H1 (cell line): ENCODE results near the gene C3orf85. TPM values are rescaled to one million over a fixed set of nuclear protein-coding genes. Genes with fewer than 3 reads are reported as not detected.

Source experiments
- CTCF ChIA-PET: fragments of 300-600 bp; sonication (Branson Sonifier 250); formaldehyde crosslinking; loops from one replicate; lab custom pipeline; 2021; ENCODE audit not compliant: partially characterized antibody; lab: Charles Lee
- POLR2A ChIA-PET: fragments of 300-600 bp; sonication (Branson Sonifier 250); formaldehyde crosslinking; loops from one replicate; lab custom pipeline; 2021; ENCODE audit warnings: inconsistent platforms; ENCODE audit not compliant: partially characterized antibody; lab: Charles Lee
- DNase-seq, 2 experiments: peaks; one replicate each; pipeline versions ENCODE4 v3.0.0 to v3.0.0-alpha.2; 2010 to 2022; ENCODE audit warnings: low spot score in 2 of 2, low read depth in 1 of 2, mixed read lengths in 1 of 2
- FAIRE-seq: peaks from 2 replicates; lab custom pipeline; 2011; peaks lifted over from hg19 to GRCh38; lab: Jason Lieb, UNC
- H2AFZ ChIP-seq: 2 replicates; pipeline ENCODE4 v1.8.1; 2012; ENCODE audit warnings: low read length, inconsistent platforms
- H2AK5ac ChIP-seq: 2 replicates; pipeline ENCODE4 v1.6.1; 2013; ENCODE audit warnings: low read depth, low read length
- H2BK120ac ChIP-seq: replicated peaks from 2 replicates; pipeline ENCODE3; 2013; ENCODE audit warnings: low read depth, low read length, inconsistent platforms
- H2BK12ac ChIP-seq: 2 replicates; pipeline ENCODE4 v1.6.1; 2013; ENCODE audit warnings: low read depth, low read length
- H2BK15ac ChIP-seq: 2 replicates; pipeline ENCODE4 v1.6.1; 2013; ENCODE audit warnings: low read length
- H2BK20ac ChIP-seq: 2 replicates; pipeline ENCODE4 v1.6.1; 2013; ENCODE audit warnings: low read length
- H2BK5ac ChIP-seq: 2 replicates; pipeline ENCODE4 v1.6.1; 2013; ENCODE audit warnings: low read depth, low read length
- H3K14ac ChIP-seq: 2 replicates; pipeline ENCODE4 v1.6.1; 2013; ENCODE audit warnings: inconsistent platforms; ENCODE audit not compliant: insufficient read length
- H3K18ac ChIP-seq: 2 replicates; pipeline ENCODE4 v1.6.1; 2013; ENCODE audit warnings: low read length; ENCODE audit errors: extremely low read depth
- H3K23ac ChIP-seq: 2 replicates; pipeline ENCODE4 v1.6.1; 2013; ENCODE audit warnings: inconsistent platforms; ENCODE audit not compliant: insufficient read length
- H3K23me2 ChIP-seq: 2 replicates; pipeline ENCODE4 v1.6.1; 2013; ENCODE audit warnings: low read depth, low read length
- H3K27ac ChIP-seq: 2 replicates; pipeline ENCODE4 v1.6.1; 2011; ENCODE audit warnings: low read depth, low read length, inconsistent platforms
- H3K27me3 ChIP-seq, 4 experiments: replicated peaks in 1 of 4; 1 replicate in 1 of 4; 2 replicates in 3 of 4; pipeline versions ENCODE4 v1.6.1 to v1.8.1; 2011 to 2013; ENCODE audit warnings: low read length in 3 of 4, mild to moderate bottlenecking in 3 of 4, inconsistent platforms in 2 of 4, mixed read lengths in 2 of 4, moderate library complexity in 1 of 4; ENCODE audit not compliant: control insufficient read depth in 3 of 4, insufficient read depth in 3 of 4; ENCODE audit errors: extremely low read depth in 1 of 4
- H3K36me3 ChIP-seq, 4 experiments: 2 replicates each; pipeline versions ENCODE4 v1.6.1 to v1.8.1; 2011 to 2013; ENCODE audit warnings: mild to moderate bottlenecking in 4 of 4, low read length in 3 of 4, moderate library complexity in 2 of 4, control low read depth in 1 of 4, inconsistent platforms in 1 of 4; ENCODE audit not compliant: insufficient read depth in 4 of 4, control insufficient read depth in 2 of 4
- H3K4ac ChIP-seq: replicated peaks from 2 replicates; pipeline ENCODE3; 2013; ENCODE audit warnings: low read length, low read depth, mixed read lengths, inconsistent platforms; ENCODE audit not compliant: insufficient read length
- H3K4me1 ChIP-seq, 4 experiments: replicated peaks in 1 of 4; 1 replicate in 1 of 4; 2 replicates in 3 of 4; pipeline versions ENCODE4 v1.6.1 to v1.8.1; 2011 to 2013; ENCODE audit warnings: low read length in 3 of 4, inconsistent platforms in 2 of 4, mixed read lengths in 1 of 4; ENCODE audit not compliant: insufficient read depth in 4 of 4, control insufficient read depth in 3 of 4
- H3K4me2 ChIP-seq, 2 experiments: 2 replicates each; pipeline versions ENCODE4 v1.6.1 to v1.8.1; 2011 to 2013; ENCODE audit warnings: low read depth in 2 of 2, low read length in 2 of 2, control low read depth in 1 of 2, inconsistent platforms in 1 of 2, mild to moderate bottlenecking in 1 of 2; ENCODE audit not compliant: insufficient read depth in 1 of 2
- H3K4me3 ChIP-seq, 4 experiments: fragments of 200-600, 300-600 bp in 1 of 4; sonication (generic), shearing (Covaris generic), sonication (Bioruptor Twin) in 1 of 4; 2 replicates each; pipeline versions ENCODE4 v1.5.1 to v1.8.1; 2011 to 2016; ENCODE audit warnings: low read length in 4 of 4, low read depth in 3 of 4, control low read depth in 2 of 4, inconsistent platforms in 2 of 4, mild to moderate bottlenecking in 2 of 4, mixed read lengths in 1 of 4, moderate library complexity in 1 of 4; ENCODE audit not compliant: insufficient read depth in 2 of 4; ENCODE audit errors: extremely low read depth in 1 of 4
- H3K56ac ChIP-seq: replicated peaks from 2 replicates; pipeline ENCODE3; 2013; ENCODE audit warnings: low read depth, mild to moderate bottlenecking, mixed read lengths, low read length, inconsistent platforms; ENCODE audit not compliant: insufficient read length
- H3K79me1 ChIP-seq: 2 replicates; pipeline ENCODE4 v1.6.1; 2013; ENCODE audit warnings: low read depth, low read length, control low read depth
- H3K79me2 ChIP-seq, 2 experiments: 2 replicates each; pipeline versions ENCODE4 v1.6.1 to v1.8.1; 2012 to 2013; ENCODE audit warnings: low read length in 2 of 2, mild to moderate bottlenecking in 2 of 2, inconsistent platforms in 1 of 2; ENCODE audit not compliant: insufficient read depth in 2 of 2, control insufficient read depth in 1 of 2
- H3K9ac ChIP-seq, 4 experiments: replicated peaks in 1 of 4; 1 replicate in 1 of 4; 2 replicates in 3 of 4; pipeline versions ENCODE4 v1.6.1 to v1.8.1; 2011 to 2013; ENCODE audit warnings: low read depth in 3 of 4, low read length in 3 of 4, control low read depth in 2 of 4, mild to moderate bottlenecking in 2 of 4, moderate library complexity in 2 of 4, inconsistent platforms in 1 of 4; ENCODE audit errors: extremely low read depth in 1 of 4
- H3K9me3 ChIP-seq, 2 experiments: 2 replicates each; pipeline versions ENCODE4 v1.6.1 to v1.8.1; 2012 to 2013; ENCODE audit warnings: mild to moderate bottlenecking in 2 of 2, moderate library complexity in 2 of 2, control low read depth in 1 of 2, inconsistent platforms in 1 of 2, low read depth in 1 of 2, low read length in 1 of 2, mixed read lengths in 1 of 2; ENCODE audit not compliant: insufficient read depth in 2 of 2
- H4K20me1 ChIP-seq, 2 experiments: replicated peaks in 1 of 2; 2 replicates each; pipeline versions ENCODE3 to v1.8.1; 2011 to 2013; ENCODE audit warnings: inconsistent platforms in 2 of 2, low read length in 2 of 2, mild to moderate bottlenecking in 1 of 2; ENCODE audit not compliant: insufficient read depth in 2 of 2, control insufficient read depth in 1 of 2
- H4K5ac ChIP-seq: 2 replicates; pipeline ENCODE4 v1.6.1; 2013; ENCODE audit warnings: low read length, low read depth, mixed read lengths, inconsistent platforms; ENCODE audit not compliant: insufficient read length
- H4K8ac ChIP-seq: 2 replicates; pipeline ENCODE4 v1.8.0; 2013; ENCODE audit warnings: mild to moderate bottlenecking, moderate library complexity, low read length, inconsistent platforms; ENCODE audit not compliant: insufficient read depth; ENCODE audit errors: extremely low read depth
- H4K91ac ChIP-seq: replicated peaks from 2 replicates; pipeline ENCODE3; 2013; ENCODE audit warnings: low read length, mixed read lengths, inconsistent platforms; ENCODE audit not compliant: insufficient read length
- BRCA1 ChIP-seq: IDR thresholded peaks from 2 replicates; pipeline ENCODE4 v1.6.1; 2012; ENCODE audit warnings: low read depth, low read length, improper control_type of control experiment
- CBX5 ChIP-seq: fragments of 300-800, 300-1000 bp; sonication (generic); IDR thresholded peaks from 2 replicates; pipeline ENCODE4 v1.7.1; 2016; ENCODE audit warnings: antibody characterized with exemption, low read length, low read depth
- KDM5A ChIP-seq: fragments of 200-600 bp; IDR thresholded peaks from 2 replicates; pipeline ENCODE4 v1.7.1; 2012; ENCODE audit warnings: mild to moderate bottlenecking, low read length, inconsistent platforms, mixed read lengths
- MAX ChIP-seq: IDR thresholded peaks from 2 replicates; pipeline ENCODE4 v1.6.1; 2012; ENCODE audit warnings: inconsistent platforms
- NANOG ChIP-seq: IDR thresholded peaks from 2 replicates; pipeline ENCODE4 v1.6.1; 2011; ENCODE audit warnings: low read length, low read depth, mild to moderate bottlenecking, inconsistent platforms; ENCODE audit not compliant: insufficient read depth, poor library complexity, severe bottlenecking
- POLR2A ChIP-seq, 2 experiments: IDR thresholded peaks; 1 replicate in 1 of 2; 2 replicates in 1 of 2; pipeline ENCODE4 v1.6.1; 2011; ENCODE audit warnings: low read depth in 2 of 2, low read length in 2 of 2, mild to moderate bottlenecking in 2 of 2; ENCODE audit errors: control extremely low read depth in 1 of 2
- RFX5 ChIP-seq: IDR thresholded peaks from 2 replicates; pipeline ENCODE4 v1.6.1; 2011; ENCODE audit warnings: low read depth, low read length, improper control_type of control experiment, borderline replicate concordance
- SP1 ChIP-seq: IDR thresholded peaks from 2 replicates; pipeline ENCODE4 v1.6.1; 2011; ENCODE audit warnings: low read depth, low read length
- SP4 ChIP-seq: IDR thresholded peaks from 2 replicates; pipeline ENCODE4 v1.6.1; 2012; ENCODE audit warnings: low read length, inconsistent platforms
- USF2 ChIP-seq: IDR thresholded peaks from 2 replicates; pipeline ENCODE4 v1.6.1; 2011; ENCODE audit warnings: low read length, improper control_type of control experiment
- WGBS, 2 experiments: shearing (Covaris generic) in 1 of 2; methylation state at CpG; one replicate each; pipeline versions ENCODE4 v1.1.6 to v1.1.7; 2013 to 2015; ENCODE audit warnings: low lambda C conversion rate in 2 of 2, mixed read lengths in 2 of 2, inconsistent platforms in 1 of 2, low coverage in 1 of 2, missing lambda C conversion rate in 1 of 2; ENCODE audit not compliant: insufficient replicate concordance in 2 of 2, insufficient coverage in 1 of 2, insufficient read length in 1 of 2; ENCODE audit errors: extremely low coverage in 1 of 2, missing lambda C conversion rate in 1 of 2; 5-methylcytosine and 5-hydroxymethylcytosine counted together
- polyA plus RNA-seq, 7 experiments: library from polyadenylated mRNA; depleted of rRNA in 3 of 7; stranded (reverse) in 5 of 7; unstranded in 2 of 7; fragments of >200 nt in 5 of 7; fragments of 200-250 nt in 2 of 7; gene quantifications; 1 replicate in 5 of 7; 2 replicates in 1 of 7; 4 replicates in 1 of 7; pipeline versions ENCODE4 v1.2.1 to v1.2.3, GENCODE V29; 2011 to 2013; ENCODE audit warnings: missing spikeins in 2 of 7, mixed read lengths in 2 of 7
- total RNA-seq: library from RNA; stranded (reverse); fragmentation: NEBNext Ultra II Directional; extraction: Animal tissue kit (Norgen Biotek cat#: 25700); gene quantifications from 2 replicates; pipeline ENCODE4 v1.2.1, GENCODE V29; 2021
- TF ChIP-seq, protein P1 (sequence below): IDR thresholded peaks from 2 replicates; pipeline ENCODE4 v1.6.1; 2012; ENCODE audit warnings: inconsistent platforms

The C3orf85 gene
- total and polyA plus RNA-seq, 2 of the 8 experiments (the other 6 are each of a cell fraction or from before 2014, with no cell fraction given) = not detected

DNA sequence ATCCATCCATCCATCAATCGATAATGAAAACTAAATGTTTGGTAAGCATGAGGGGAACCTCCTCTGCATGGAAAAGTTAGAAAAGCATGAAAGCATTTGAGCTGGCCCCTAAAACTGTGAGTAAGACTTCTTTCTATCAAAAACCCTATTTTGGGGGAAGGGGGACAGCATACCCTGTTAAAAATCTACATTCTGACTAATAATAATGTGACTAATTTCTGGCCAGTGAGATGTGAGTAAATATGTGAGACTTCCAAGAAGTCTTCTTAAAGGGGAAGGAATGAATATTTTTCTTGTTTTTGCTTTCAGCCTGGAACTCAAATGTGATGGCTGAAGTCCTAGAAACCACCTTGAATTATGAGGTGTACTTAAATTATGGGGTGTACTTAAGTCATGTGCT is 54.9 kb downstream of the C3orf85 start:
- WGBS, 2 experiments = 68% methylated on average over 1 of the region's 1 CpG; no CpG with 5 or more reads in 1 of the 2 experiments
- Histone ChIP-seq H3K9ac (no peak overlapping the region), H4K91ac (no peak overlapping the region), H4K8ac (no peak overlapping the region), H3K4me1 (peaks cover 0 to 5% (median 1%) of the 10 kb centered on the region in 4 experiments; a peak in 3 of 7 replicates), H2BK120ac (no peak overlapping the region), H3K18ac (no peak overlapping the region), H3K56ac (no peak overlapping the region), H3K9me3 (no peaks in the 10 kb centered on the region), H3K36me3 (no peaks in the 10 kb centered on the region), H2BK15ac (no peak overlapping the region), H3K14ac (no peak overlapping the region), H3K27me3 (no peaks in the 10 kb centered on the region), H3K4me2 (no peak overlapping the region), H4K20me1 (no peaks in the 10 kb centered on the region), H3K23ac (no peak overlapping the region), H2AK5ac (no peak overlapping the region), H2BK20ac (no peak overlapping the region), H3K79me1 (no peaks in the 10 kb centered on the region), H3K4ac (no peak overlapping the region), H2AFZ (no peak overlapping the region), H3K4me3 (no peak overlapping the region), H3K23me2 (no peaks in the 10 kb centered on the region; the same call in 1 of the 2 replicates), H3K79me2 (no peaks in the 10 kb centered on the region), H3K27ac (no peak overlapping the region), H2BK5ac (no peak overlapping the region), H4K5ac (no peak overlapping the region), H2BK12ac (no peak overlapping the region)
- POLR2A ChIA-PET = no interaction called here
- CTCF ChIA-PET = interaction anchor here (1.2 kb wide), 1 partner anchor 109 kb away, joined by 3 read pairs; no protein-coding TSS in a partner anchor
- DNase-seq (no peak), FAIRE-seq (no peak)
- TF ChIP-seq BRCA1 (no peak), SP1 (no peak), SP4 (no peak), MAX (no peak), USF2 (no peak), KDM5A (no peak), POLR2A (IDR thresholded peaks at IDR 0.05; ENCODE audit: control extremely low read depth in 1 of 2, low read depth in 2 of 2, low read length in 2 of 2) (no peak), CBX5 (no peak), NANOG (no peak), RFX5 (no peak)
- TF ChIP-seq, protein P1, sequence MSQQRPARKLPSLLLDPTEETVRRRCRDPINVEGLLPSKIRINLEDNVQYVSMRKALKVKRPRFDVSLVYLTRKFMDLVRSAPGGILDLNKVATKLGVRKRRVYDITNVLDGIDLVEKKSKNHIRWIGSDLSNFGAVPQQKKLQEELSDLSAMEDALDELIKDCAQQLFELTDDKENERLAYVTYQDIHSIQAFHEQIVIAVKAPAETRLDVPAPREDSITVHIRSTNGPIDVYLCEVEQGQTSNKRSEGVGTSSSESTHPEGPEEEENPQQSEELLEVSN = no peak
